GM19240 (cell line): ENCODE data around the gene UNG.
"Not testable (repeated sequence)": the region's sequence is repeated elsewhere in the genome, so short reads cannot be mapped to it uniquely, and the experiment has no call there.

Experiments
- DNase-seq: peaks from one replicate; pipeline ENCODE4 v3.0.0; 2011; ENCODE audit warnings: low spot score; ENCODE audit not compliant: insufficient read length

Gene UNG

DNA sequence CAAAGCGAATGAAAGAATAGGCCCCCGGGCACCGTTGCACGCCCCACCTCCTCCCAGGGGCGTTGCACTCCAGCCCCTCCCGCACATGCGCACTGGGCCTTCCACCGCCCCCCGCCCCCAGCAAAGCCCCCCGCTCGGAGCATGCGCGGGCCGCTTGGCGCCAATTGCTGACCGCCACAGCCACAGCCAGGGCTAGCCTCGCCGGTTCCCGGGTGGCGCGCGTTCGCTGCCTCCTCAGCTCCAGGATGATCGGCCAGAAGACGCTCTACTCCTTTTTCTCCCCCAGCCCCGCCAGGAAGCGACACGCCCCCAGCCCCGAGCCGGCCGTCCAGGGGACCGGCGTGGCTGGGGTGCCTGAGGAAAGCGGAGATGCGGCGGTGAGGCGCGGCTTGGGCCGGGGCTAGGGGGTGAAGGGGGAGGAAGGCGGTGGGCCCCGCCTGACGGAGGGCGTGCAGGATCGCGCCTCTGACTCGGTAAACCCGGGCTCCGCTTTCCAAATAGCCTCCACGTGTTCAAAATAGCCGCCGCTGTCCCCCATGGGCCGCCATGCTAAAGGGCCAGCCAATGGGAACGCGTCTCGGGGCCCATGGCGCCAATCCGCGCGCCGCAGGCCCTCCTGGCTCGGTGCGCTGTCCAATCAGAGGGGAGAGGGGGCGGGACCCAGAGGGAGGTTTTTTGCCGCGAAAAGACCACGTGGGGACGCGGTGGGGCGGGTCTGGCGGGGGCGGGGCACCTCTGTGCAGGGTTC, at the start of gene UNG:
Gene UNG, plus strand, starts transcription at position 163 of the 748 bp plus-strand sequence. Its CDS starts 83 bp downstream, at position 246.
- DNase-seq: peak; percentile 94

DNA sequence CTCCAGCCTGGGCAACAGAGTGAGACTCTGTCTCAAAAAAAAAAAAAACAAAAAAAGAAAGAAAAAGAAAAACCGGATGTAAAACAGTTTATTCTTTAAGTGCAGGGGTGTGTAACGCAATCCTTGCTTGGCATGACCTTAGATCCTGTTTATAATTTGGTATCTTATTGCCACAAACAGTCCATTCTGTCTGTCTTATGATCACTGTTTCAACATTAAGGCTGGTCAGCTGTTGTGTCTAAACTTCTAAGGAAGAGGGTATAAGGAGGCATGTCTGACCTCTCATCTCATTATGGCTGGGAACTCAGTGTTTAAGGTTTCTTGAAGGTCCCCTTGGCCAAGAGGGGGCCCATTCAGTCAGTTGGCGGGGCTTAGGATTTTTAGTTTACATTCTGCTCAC, 48.7 kb upstream of the UNG start:
- DNase-seq: not testable (repeated sequence)

DNA sequence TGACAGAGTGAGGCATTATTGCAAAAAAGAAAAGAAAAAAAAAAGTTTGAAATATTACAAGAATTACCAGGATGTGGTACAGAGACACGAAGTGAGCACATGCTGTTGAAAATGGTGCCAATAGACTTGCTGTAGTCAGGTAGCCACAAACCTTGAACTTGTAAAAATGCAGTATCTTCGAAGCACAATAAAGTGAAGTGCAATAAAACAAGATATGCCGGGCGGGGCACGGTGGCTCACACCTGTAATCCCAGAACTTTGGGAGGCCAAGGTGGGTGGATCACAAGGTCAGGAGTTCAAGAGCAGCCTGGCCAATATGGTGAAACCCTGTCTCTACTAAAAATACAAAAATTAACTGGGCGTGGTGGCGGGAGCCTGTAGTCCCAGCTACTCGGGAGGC, 47.6 kb upstream of the UNG start:
- DNase-seq: not testable (repeated sequence)

DNA sequence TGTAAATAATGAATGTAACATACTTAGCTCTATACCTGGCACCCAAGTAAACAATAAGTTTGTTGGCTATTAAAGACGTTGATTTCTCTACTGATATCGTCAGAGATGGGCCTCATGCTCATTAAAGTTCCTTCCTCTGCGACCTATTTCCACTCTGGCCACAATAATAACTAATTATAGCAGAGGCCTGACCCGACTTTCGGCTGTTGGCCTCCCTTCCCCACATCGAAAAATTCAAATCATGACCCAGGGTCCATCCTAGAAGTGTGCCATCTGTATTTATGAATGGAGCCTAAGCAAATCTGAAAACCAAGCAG, 45.3 kb upstream of the UNG start:
- no peak for DNase-seq

DNA sequence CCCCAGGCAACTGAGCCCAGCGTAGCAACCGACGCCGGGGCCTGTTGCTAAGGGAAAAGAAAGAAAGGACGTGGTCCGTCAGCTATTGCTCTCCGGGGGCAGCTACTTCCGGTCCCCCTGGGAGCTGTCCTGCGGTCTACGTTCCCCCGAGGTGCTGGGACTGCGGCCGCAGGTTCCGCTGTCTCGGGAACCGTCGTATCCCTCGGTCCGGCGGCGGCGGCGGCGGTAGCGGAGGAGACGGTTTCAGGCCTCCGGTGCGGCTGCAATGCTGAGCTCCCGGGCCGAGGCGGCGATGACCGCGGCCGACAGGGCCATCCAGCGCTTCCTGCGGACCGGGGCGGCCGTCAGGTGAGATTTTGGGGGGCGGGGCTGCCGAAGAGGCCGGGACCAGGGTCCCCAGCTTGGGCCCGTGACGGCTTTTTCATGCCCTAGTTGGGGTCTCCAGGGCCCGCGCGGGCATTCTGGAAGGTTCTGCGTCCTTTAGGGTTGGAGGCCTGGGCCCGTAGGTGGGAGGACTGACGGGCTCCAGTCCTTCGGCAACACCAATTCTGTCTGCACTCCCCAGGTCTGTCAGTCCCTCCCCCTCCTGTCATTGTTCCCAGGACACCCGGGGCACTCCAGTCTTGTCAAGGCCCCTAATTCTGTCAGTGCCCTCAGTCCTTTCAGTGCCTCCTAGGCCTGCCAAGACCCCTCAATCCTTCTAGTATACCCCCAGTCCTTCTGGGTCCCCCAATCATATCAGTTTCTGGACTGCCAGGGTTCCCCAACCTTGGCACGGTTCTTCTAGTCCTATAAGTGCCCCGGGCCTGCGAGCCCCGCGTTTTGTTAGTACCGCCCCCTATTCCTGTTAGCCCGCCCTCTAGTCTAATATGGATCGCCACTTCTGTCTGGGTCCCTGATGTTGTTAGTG, 44.7 kb upstream of the UNG start, which contains the start of gene USP30:
Gene USP30, plus strand, starts transcription at position 163 of the 910 bp plus-strand sequence. Its CDS starts 103 bp downstream, at position 266.
- DNase-seq: peak; percentile 63

DNA sequence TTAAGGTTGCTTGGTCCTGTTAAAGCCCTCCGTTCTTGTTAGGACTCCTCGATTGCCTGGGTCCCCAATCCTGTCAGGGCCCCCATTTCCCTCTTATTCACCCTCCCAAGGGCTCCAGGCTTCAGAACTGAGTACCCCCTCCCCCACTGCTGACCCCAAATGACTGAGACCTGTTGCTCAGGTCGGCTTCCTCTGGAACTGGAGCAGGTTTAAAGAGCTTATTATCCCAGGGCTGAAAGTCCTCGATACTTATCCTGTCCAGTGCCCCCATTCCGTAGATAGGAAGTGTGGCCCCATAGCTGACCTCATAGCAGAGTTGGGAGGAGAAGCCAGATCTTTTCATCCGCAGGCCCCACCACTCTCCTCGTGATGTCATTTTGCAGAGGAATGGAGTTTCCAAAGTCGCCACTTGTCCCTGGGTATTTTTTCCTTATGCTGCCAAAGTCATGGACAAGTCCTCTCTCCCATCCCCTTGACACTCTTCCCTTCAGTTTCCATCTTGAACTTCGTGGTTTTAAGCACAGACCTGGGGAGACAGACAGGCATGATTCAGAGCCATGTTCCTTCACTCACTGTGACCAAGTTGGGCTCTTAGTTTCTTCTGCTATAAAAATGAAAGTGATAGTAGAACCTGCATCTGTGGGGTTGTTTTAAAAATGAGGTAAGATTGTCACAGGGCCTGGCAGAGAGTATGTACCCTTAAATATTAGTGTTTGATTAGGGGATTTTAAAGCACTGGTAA, 43.8 kb upstream of the UNG start:
- DNase-seq: no peak

DNA sequence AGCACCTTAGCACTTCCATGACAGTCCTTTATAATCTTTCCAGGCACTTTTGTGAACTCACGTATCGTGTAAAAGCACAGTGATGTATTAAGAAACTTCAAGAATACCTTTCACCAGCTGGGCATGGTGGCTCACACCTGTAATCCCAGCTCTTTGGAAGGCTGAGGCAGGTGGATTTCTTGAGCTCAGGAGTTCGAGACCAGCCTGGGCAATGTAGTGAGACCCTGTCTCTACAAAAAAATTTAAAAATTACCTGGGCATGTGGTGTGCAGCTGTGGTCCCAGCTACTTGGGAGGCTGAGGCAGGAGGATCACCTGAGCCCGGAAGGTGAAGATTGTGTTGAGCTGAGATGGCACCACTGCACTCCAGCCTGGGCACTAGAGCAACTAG, 43.3 kb upstream of the UNG start:
- DNase-seq: not testable (repeated sequence)

DNA sequence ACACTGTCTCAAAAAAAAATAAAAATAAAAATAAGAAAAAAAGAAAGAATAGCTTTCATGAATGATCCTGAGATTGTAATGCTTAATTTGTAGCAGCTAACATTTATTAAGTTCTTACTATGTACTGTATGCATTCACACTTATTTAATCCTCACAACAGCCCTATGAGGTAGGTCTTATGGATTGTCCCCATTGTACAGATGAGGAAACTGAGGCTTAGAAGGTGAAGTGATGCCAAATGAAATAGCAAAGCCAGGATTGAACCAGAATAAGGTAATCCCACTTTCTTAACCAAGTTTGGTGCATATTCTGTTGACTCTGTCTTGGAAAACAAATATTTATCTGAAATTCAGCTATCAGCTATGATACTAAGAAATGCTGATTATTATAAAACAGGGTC, 42.9 kb upstream of the UNG start:
- DNase-seq: no peak

DNA sequence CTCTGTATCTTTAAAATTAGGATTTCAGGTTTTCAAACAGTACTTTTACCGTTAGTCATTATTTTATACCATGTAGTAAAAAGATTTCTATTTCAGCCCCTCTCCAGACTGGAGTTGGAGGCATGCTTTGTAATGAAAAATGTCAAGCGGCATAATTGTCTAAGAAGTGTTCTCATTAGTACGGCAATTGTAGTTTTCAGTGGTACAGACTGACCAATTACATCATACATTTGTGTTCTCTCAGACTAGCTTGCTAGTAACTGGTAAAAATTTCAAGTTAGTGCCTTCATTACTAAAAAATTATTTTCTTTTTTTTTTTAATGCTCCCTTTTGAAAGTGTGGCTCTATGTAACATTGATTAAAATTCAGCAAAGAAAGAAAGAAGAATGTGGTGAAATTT, 40.5 kb upstream of the UNG start:
- DNase-seq: no peak

DNA sequence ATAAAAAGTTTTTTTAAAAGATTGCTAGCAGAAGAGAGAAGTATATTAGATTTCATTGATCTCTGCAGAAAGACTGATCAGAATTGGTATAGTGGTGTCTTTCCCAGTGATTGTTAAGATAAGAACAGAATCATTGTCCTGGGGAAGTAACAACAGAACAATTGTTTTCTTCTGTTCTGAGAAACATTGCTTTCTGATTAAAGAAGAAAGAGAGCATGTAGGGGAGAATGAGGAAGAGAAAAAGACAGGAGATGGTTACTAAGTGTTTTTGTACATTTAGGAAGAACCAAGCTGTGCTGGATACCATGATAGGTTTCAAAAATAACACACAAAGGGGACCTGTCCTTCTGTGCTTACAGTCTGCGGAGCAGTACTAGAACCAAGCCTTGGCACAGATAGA, 40.0 kb upstream of the UNG start:
- no peak for DNase-seq

DNA sequence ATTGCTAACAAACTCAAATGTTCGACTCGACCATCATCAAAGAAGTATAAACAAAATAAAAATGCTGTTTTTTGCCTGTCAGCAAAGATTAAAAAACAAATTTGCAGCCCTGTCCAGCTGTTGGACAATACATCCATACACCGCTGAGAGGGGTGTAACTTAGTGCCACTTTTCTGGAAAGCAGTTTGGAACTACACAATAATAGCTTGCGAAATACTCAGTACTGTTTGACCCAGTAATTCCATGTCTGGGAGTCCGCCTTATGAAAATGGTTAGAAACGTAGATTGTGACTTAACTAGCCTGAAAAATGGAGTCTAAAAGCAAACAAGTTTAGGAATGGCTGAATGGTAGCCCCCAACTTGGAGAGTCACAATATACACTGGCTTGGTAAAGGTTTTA, 38.6 kb upstream of the UNG start:
- DNase-seq: no peak

DNA sequence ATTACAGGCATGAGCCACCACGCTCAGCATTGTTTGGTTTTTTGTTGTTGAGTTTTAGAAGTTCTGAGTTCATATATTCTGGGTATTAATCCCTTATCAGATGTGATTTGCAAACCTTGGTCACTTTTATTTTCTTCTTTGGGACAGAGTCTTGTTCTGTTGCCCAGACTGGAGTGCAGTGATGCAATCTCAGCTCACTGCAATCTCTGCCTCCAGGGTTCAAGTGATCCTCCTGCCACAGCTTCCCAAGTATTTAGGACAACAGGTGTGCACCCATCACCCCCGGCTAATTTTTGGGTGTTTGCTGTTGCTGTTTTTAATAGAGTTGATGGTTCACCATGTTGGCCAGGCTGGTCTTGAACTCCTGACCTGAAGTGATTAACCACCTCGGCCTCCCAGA, 33.3 kb upstream of the UNG start:
- DNase-seq: no peak

DNA sequence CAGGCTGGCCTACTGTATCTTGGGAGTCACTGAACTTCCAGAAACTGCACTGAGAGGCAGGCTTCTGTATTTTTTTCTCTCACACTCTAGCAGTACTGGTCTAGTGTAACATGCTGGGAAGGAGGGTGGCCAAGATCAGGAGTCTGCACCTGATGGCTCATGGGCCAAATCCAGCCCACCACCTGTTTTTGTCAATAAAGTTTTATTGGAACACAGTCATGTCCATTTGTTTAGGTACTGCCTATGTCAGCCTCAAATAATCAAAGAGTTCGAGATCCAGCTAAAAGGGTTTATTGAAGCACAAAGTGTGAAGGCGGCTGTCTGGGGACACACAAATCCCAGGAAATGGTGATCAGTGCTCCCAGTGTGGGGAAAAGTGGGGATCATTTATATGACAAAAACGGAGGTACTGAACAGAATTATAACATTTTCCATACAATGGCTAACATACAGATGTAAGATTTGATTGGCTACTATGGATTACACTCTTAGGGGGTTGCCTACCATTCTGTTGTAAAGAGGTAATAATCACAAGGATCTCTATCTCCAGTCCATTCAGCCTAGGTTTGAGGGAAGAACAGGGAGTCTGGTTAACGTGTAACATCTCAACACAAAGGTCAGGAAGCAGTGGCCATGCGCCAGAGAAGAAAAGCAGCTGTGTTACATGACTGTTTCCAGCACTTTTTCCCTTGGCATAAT, 32.1 kb upstream of the UNG start:
- DNase-seq: no peak

DNA sequence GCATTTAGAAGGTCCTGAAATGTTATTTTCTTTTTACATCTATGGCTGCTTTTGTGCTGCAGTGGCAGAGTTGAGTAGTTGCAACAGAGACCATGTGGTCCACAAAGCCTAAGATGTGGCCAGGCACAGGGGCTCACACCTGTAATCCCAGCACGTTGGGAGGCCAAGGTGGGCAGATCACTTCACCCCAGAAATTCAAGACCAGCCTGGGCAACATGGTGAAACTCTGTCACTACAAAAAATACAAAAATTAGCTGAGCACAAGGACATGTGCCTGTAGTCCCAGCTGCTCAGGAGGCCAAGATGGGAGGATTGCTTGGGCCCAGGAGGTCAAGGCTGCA, 31.6 kb upstream of the UNG start:
- DNase-seq: no peak

DNA sequence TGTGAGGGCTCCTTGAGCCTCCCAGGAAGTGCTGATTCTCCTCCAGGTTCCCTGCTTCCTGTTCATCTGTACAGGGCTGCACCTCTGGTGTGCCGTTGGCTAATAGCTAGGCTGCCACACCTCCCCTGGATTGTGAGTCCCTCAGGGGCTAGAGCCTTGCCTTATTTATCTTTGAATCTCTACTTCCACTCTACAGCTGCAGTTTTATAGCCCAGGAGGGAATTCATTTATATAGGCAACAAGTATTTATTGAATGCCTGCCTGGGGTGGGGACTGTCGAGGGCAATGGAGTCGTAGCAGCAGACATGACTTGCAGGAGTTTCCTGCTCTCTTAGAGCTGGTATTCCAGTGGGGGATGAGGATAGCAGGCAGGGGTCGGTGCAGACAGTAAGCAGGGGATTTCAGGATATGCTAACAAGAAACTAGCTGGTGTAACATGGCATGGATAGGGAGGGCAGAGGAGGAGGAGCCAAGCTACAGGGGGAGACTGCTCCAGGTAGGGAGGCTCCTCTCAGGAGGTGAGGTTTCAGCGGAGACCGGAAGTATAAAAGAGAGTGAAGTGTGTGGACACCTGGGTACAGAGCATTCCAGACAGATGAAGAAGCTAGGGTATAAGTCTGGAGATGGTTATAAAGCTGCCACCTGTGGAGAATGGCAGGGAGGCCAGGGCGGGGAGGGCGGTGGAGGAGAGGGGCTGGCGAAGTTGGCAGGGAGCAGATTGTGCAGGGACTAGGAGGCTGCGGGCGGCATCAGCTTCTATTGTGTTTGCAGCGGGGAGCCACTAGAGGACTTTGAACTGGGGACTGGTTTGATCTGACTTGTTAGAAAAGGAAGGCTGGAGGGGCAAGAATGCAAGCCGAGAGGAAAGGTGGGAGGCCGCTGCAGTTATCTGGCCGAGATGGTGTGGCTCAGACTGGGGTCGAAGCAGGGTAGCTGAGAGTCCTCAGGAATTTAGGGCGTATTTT, 27.8 kb upstream of the UNG start:
- DNase-seq: no peak

DNA sequence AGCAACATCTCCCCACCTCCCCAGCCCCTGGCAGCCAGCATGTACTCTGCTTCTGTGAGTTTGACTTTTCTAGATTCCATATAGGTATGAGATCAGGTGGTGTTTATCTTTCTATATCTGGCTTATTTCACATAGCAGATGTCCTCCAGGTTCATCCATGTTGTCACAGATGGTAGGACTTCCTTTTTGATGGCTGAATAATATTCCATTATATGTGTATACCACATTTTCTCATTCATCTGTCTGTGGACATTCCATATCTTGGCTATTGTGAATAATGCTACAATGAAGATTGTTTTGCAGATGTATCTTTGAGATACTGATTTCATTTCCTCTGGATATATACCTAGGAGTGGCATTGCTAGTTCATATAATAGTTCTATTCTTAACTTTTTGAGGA, 22.5 kb upstream of the UNG start:
- no peak for DNase-seq

DNA sequence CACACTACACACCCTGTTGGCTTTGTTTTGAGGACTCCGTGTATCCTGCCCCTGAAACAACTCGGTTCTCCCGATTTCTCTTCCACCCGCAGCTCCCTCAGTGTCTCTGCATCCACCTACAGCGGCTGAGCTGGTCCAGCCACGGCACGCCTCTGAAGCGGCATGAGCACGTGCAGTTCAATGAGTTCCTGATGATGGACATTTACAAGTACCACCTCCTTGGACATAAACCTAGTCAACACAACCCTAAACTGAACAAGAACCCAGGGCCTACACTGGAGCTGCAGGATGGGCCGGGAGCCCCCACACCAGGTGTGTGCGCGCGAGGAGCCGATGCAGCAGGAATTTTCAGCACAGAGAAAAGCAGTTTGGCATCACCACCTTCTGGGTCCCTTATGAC, 14.6 kb upstream of the UNG start:
- DNase-seq: no peak

DNA sequence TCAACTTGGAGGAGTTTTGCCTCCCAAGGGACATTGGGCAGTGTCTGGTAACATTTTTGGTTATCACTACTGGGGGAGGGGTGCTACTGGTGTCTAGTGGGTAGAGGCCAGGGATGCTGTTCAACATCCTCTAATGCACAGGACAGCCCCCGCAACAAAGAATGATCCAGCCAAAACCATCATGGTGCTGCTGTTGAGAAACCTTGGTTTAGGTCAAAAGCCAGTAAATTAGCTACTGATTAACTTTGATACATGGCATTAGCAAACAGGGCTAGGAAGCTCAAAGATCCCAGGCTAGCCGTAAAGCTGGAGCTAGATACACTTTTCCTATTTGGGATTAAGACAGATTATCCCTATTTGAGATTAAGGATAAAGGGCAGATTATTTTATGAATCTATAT, 13.0 kb upstream of the UNG start:
- DNase-seq: no peak

DNA sequence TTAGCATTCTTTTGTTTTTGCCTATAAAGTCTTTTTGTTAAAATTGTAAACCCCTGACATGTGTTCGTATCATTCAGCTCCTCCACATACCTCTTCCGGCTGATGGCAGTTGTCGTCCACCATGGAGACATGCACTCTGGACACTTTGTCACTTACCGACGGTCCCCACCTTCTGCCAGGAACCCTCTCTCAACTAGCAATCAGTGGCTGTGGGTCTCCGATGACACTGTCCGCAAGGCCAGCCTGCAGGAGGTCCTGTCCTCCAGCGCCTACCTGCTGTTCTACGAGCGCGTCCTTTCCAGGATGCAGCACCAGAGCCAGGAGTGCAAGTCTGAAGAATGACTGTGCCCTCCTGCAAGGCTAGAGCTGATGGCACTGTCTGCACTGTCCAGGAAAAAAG, 11.8 kb upstream of the UNG start:
- DNase-seq: no peak

DNA sequence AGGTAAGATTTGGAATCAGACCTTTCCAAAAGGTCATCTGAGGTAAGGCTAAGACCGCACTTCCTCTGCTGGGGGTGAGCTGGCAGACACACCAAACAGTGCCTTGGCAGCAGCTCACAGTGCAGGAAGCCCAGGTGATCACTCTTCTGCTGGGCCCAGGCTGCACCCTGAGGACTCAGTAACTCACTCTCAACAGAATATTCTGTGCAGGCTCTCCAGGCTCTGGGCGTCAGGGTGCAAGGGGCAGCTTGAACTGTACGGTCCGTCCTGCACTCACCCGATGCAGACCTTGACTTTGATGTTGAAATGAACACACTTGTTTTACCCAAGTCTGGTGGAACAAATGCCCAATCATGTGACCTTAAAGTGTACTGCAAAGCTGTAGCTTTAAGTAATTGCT, 10.1 kb upstream of the UNG start:
- no peak for DNase-seq
